Measurements from ENCODE around the gene OASL.
A peak's percentile ranks its signal among the peaks of the same experiment; 100 is the strongest.

Gene OASL

GRCh38 chr12:120991965-120992364, 47.1 kb downstream of the OASL start:
- no peak for DNase-seq (ENCODE audit: low read depth)

GRCh38 chr12:120990487-120991055, 48.5 kb downstream of the OASL start:
- no peak for DNase-seq (ENCODE audit: low read depth)

- no peak for DNase-seq (ENCODE audit: low read depth)
Observed at GRCh38 chr12:120989687-120990086, 49.4 kb downstream of the OASL start.

- no peak for DNase-seq (ENCODE audit: low read depth)
Observed at GRCh38 chr12:120988658-120989057, 50.4 kb downstream of the OASL start.

- no peak for DNase-seq (ENCODE audit: low read depth)
Observed at GRCh38 chr12:120988234-120988633, 50.8 kb downstream of the OASL start.

GRCh38 chr12:120984351-120984898, 54.6 kb downstream of the OASL start:
- DNase-seq (ENCODE audit: low read depth): no peak

- no peak for DNase-seq (ENCODE audit: low read depth)
Observed at GRCh38 chr12:120983759-120984158, 55.3 kb downstream of the OASL start.

GRCh38 chr12:120982659-120983058, 56.4 kb downstream of the OASL start:
- DNase-seq (ENCODE audit: low read depth): no peak

- DNase-seq (ENCODE audit: low read depth): no peak
Observed at GRCh38 chr12:120981407-120981941, 57.6 kb downstream of the OASL start.

GRCh38 chr12:120980800-120981368, 58.2 kb downstream of the OASL start:
- DNase-seq (ENCODE audit: low read depth): no peak

GRCh38 chr12:120979862-120980696, 59.0 kb downstream of the OASL start:
- no peak for DNase-seq (ENCODE audit: low read depth)

GRCh38 chr12:120979220-120979861, 59.7 kb downstream of the OASL start:
- no peak for DNase-seq (ENCODE audit: low read depth)

GRCh38 chr12:120978296-120979219, 60.5 kb downstream of the OASL start, which contains the start of gene HNF1A:
TSS of gene HNF1A (plus strand) at chr12:120978543. CDS start at chr12:120978769, 226 bp downstream.
- no peak for DNase-seq (ENCODE audit: low read depth)

- no peak for DNase-seq (ENCODE audit: low read depth)
Observed at GRCh38 chr12:120977531-120978295, 61.3 kb downstream of the OASL start.

GRCh38 chr12:120972870-120973543, 66.0 kb downstream of the OASL start:
- no peak for DNase-seq (ENCODE audit: low read depth)

GRCh38 chr12:120971299-120972180, 67.5 kb downstream of the OASL start:
- DNase-seq (ENCODE audit: low read depth): peak; percentile 33

- DNase-seq (ENCODE audit: low read depth): no peak
Observed at GRCh38 chr12:120970310-120970709, 68.7 kb downstream of the OASL start.

Measured in HS-5 (cell line).